Duodenal mucosa (tissue), 2 donors: ENCODE results near the gene MARCHF9.
A peak's percentile ranks its signal among the peaks of the same experiment; 100 is the strongest.

Source experiments
- H3K27ac ChIP-seq: one replicate; pipeline ENCODE4 v1.7.0; 2013; ENCODE audit warnings: low read depth, low read length
- H3K27me3 ChIP-seq, 2 donors: one replicate each; pipeline ENCODE4 v1.7.0; 2013; ENCODE audit warnings: low read length in 2 of 2, control low read depth in 1 of 2; ENCODE audit not compliant: insufficient read depth in 2 of 2, control insufficient read depth in 1 of 2
- H3K36me3 ChIP-seq, 2 donors: one replicate each; pipeline ENCODE4 v1.7.0; 2013; ENCODE audit warnings: low read length in 2 of 2, control low read depth in 1 of 2; ENCODE audit not compliant: insufficient read depth in 2 of 2, control insufficient read depth in 1 of 2
- H3K4me1 ChIP-seq, 2 donors: one replicate each; pipeline ENCODE4 v1.7.0; 2013; ENCODE audit warnings: low read length in 2 of 2, control low read depth in 1 of 2; ENCODE audit not compliant: insufficient read depth in 2 of 2, control insufficient read depth in 1 of 2
- H3K4me3 ChIP-seq, 2 donors: one replicate each; pipeline ENCODE4 v1.7.0; 2013; ENCODE audit warnings: low read length in 2 of 2, low read depth in 1 of 2
- H3K9ac ChIP-seq, 2 donors: one replicate each; pipeline ENCODE4 v1.7.0; 2013; ENCODE audit warnings: low read length in 2 of 2, low read depth in 1 of 2
- H3K9me3 ChIP-seq, 2 donors: one replicate each; pipeline ENCODE4 v1.7.0; 2013; ENCODE audit warnings: low read length in 2 of 2, control low read depth in 1 of 2; ENCODE audit not compliant: control insufficient read depth in 1 of 2

The MARCHF9 gene

GRCh38 chr12:57737467-57738460, 17.1 kb upstream of the MARCHF9 start:
- H3K9ac ChIP-seq = no peak overlapping the region
- no peak overlapping the region for H3K27ac ChIP-seq

GRCh38 chr12:57738661-57739237, 16.2 kb upstream of the MARCHF9 start, which contains the start of gene AGAP2:
AGAP2 (minus strand) TSS chr12:57738742; CDS start chr12:57738246, 496 bp downstream.
- no peaks in the 10 kb centered on the region for H3K9me3 ChIP-seq
- no peak within 1 kb of the TSS for H3K27ac ChIP-seq
- no peak within 1 kb of the TSS for H3K9ac ChIP-seq
- peaks cover 0 to 3% of the 10 kb centered on the region in 2 donors for H3K36me3 ChIP-seq
- peaks cover 49 to 62% of the 10 kb centered on the region in 2 donors for H3K27me3 ChIP-seq
- H3K4me1 ChIP-seq = peaks cover 0 to 23% of the 10 kb centered on the region in 2 donors
- H3K4me3 ChIP-seq = no peak within 1 kb of the TSS

More at GRCh38 chr12:57737467-57738460, 17.1 kb upstream of the MARCHF9 start:
- Histone ChIP-seq H3K27me3 (peaks cover 53 to 70% of the 10 kb centered on the region in 2 donors), H3K9me3 (no peaks in the 10 kb centered on the region), H3K4me1 (peaks cover 0 to 23% of the 10 kb centered on the region in 2 donors), H3K36me3 (peaks cover 0 to 4% of the 10 kb centered on the region in 2 donors), H3K4me3 (no peak overlapping the region)

- Histone ChIP-seq H3K27me3 (peaks cover 42 to 55% of the 10 kb centered on the region in 2 donors), H3K9ac (no peak overlapping the region), H3K27ac (no peak overlapping the region), H3K36me3 (no peaks in the 10 kb centered on the region), H3K9me3 (no peaks in the 10 kb centered on the region), H3K4me3 (no peak overlapping the region), H3K4me1 (peaks cover 5 to 29% of the 10 kb centered on the region in 2 donors)
These were observed 15.5 kb upstream of the MARCHF9 start for GRCh38 chr12:57739387-57739786.

- H3K36me3 ChIP-seq = no peaks in the 10 kb centered on the region
- H3K27ac ChIP-seq = no peak overlapping the region
- H3K9ac ChIP-seq = no peak overlapping the region
- H3K27me3 ChIP-seq = peaks cover 37 to 50% of the 10 kb centered on the region in 2 donors
- H3K4me1 ChIP-seq = peaks cover 5 to 29% of the 10 kb centered on the region in 2 donors
- H3K4me3 ChIP-seq = no peak overlapping the region
- H3K9me3 ChIP-seq = no peaks in the 10 kb centered on the region
These were observed 14.9 kb upstream of the MARCHF9 start for GRCh38 chr12:57739914-57740538.

GRCh38 chr12:57740656-57741412, 14.1 kb upstream of the MARCHF9 start:
- no peak overlapping the region for H3K27ac ChIP-seq
- peaks cover 10 to 35% of the 10 kb centered on the region in 2 donors for H3K4me1 ChIP-seq
- peak overlapping the region; percentile 51 to 73 for H3K4me3 ChIP-seq
- H3K9me3 ChIP-seq = no peaks in the 10 kb centered on the region
- H3K27me3 ChIP-seq = peaks cover 29 to 46% of the 10 kb centered on the region in 2 donors
- peak overlapping the region in 1 of 2 donors; percentile 51 for H3K9ac ChIP-seq
- no peaks in the 10 kb centered on the region for H3K36me3 ChIP-seq

- H3K4me1 ChIP-seq = peaks cover 10 to 36% of the 10 kb centered on the region in 2 donors
- H3K4me3 ChIP-seq = peak overlapping the region; percentile 51 to 73
- no peaks in the 10 kb centered on the region for H3K9me3 ChIP-seq
- peak overlapping the region in 1 of 2 donors; percentile 57 for H3K9ac ChIP-seq
- no peak overlapping the region for H3K27ac ChIP-seq
- peaks cover 0 to 2% of the 10 kb centered on the region in 2 donors for H3K36me3 ChIP-seq
- H3K27me3 ChIP-seq = peaks cover 25 to 40% of the 10 kb centered on the region in 2 donors
These were observed 13.5 kb upstream of the MARCHF9 start for GRCh38 chr12:57741413-57741789.

- H3K4me3 ChIP-seq = peak overlapping the region; percentile 51 to 73
- peaks cover 18 to 33% of the 10 kb centered on the region in 2 donors for H3K27me3 ChIP-seq
- peaks cover 10 to 36% of the 10 kb centered on the region in 2 donors for H3K4me1 ChIP-seq
- H3K36me3 ChIP-seq = peaks cover 0 to 8% of the 10 kb centered on the region in 2 donors
- no peak overlapping the region for H3K27ac ChIP-seq
- H3K9me3 ChIP-seq = no peaks in the 10 kb centered on the region
- peak overlapping the region in 1 of 2 donors; percentile 57 for H3K9ac ChIP-seq
These were observed 12.8 kb upstream of the MARCHF9 start for GRCh38 chr12:57741844-57742738.

- Histone ChIP-seq H3K4me1 (peaks cover 10 to 36% of the 10 kb centered on the region in 2 donors), H3K36me3 (peaks cover 0 to 23% of the 10 kb centered on the region in 2 donors), H3K4me3 (no peak overlapping the region), H3K27ac (no peak overlapping the region), H3K27me3 (peaks cover 15 to 27% of the 10 kb centered on the region in 2 donors), H3K9me3 (no peaks in the 10 kb centered on the region), H3K9ac (no peak overlapping the region)
These were observed 11.1 kb upstream of the MARCHF9 start for GRCh38 chr12:57743769-57744168.
